AG09309 (cell line): ENCODE results near the gene GINS2.

Experiments used
- DNase-seq: peaks from one replicate; pipeline ENCODE4 v3.0.0-alpha.2; 2010; ENCODE audit warnings: low read depth
- H3K4me3 ChIP-seq: 2 replicates; pipeline ENCODE4 v1.5.1; 2011; ENCODE audit warnings: mild to moderate bottlenecking, low read depth, low read length, moderate library complexity; ENCODE audit not compliant: control insufficient read depth
- TF ChIP-seq, protein P1 (sequence below): IDR thresholded peaks from 2 replicates; pipeline ENCODE4 v1.5.1; 2011; ENCODE audit warnings: mild to moderate bottlenecking, low read depth, low read length, inconsistent platforms; ENCODE audit not compliant: insufficient read depth, control insufficient read depth; ENCODE audit errors: missing control alignments

The GINS2 gene

GRCh38 chr16:85631230-85631629 is 57.5 kb downstream of the GINS2 start:
- DNase-seq: no peak
- TF ChIP-seq, protein P1, sequence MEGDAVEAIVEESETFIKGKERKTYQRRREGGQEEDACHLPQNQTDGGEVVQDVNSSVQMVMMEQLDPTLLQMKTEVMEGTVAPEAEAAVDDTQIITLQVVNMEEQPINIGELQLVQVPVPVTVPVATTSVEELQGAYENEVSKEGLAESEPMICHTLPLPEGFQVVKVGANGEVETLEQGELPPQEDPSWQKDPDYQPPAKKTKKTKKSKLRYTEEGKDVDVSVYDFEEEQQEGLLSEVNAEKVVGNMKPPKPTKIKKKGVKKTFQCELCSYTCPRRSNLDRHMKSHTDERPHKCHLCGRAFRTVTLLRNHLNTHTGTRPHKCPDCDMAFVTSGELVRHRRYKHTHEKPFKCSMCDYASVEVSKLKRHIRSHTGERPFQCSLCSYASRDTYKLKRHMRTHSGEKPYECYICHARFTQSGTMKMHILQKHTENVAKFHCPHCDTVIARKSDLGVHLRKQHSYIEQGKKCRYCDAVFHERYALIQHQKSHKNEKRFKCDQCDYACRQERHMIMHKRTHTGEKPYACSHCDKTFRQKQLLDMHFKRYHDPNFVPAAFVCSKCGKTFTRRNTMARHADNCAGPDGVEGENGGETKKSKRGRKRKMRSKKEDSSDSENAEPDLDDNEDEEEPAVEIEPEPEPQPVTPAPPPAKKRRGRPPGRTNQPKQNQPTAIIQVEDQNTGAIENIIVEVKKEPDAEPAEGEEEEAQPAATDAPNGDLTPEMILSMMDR: no peak
- no peak overlapping the region for H3K4me3 ChIP-seq

GRCh38 chr16:85629853-85630252 is 58.9 kb downstream of the GINS2 start:
- no peak overlapping the region for H3K4me3 ChIP-seq
- TF ChIP-seq, protein P1: no peak
- DNase-seq: no peak

- no peak for DNase-seq
- TF ChIP-seq, protein P1: no peak
- no peak overlapping the region for H3K4me3 ChIP-seq
These were observed 59.4 kb downstream of the GINS2 start for GRCh38 chr16:85629326-85629725.

DNA sequence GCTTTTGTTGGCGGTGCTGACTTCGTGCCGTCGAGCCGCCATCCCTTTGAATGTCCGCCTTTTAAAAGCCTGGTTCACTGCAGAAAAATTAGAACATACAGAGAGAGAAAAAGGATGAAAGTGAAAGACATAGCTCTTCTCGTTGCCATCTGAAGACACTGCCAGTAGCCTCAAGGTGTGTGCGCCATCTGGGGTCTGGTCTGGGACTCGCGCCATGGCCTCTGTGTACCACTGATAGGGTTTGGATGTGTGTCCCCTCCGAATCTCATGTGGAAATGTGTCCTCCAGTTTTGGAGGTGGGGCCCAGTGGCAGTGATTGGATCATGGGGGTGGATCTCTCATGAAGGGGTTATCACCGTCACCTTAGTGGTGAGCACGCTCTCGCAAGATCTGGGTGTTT is 60.1 kb downstream of the GINS2 start:
- no peak overlapping the region for H3K4me3 ChIP-seq
- DNase-seq: no peak
- TF ChIP-seq, protein P1: no peak

DNA sequence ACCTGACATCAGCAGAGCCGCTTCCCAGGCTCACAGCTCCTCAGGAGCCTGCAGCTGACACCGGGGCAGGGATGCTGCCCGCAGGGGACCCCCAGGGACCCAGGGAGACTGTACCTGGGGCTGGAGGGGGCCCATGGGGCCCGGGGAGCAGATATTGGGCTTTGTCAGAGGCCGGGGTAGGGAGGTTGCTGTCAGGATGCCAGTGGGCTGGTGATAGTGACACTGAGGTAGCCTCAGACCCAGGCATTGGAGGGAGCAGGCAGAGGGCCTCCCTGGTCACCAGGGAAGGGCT is 60.5 kb downstream of the GINS2 start:
- no peak overlapping the region for H3K4me3 ChIP-seq
- TF ChIP-seq, protein P1: no peak
- no peak for DNase-seq

- DNase-seq: no peak
- TF ChIP-seq, protein P1: no peak
- H3K4me3 ChIP-seq: no peak overlapping the region
These were observed 61.1 kb downstream of the GINS2 start for GRCh38 chr16:85627526-85628264.
